H9 (cell line): Measurements from ENCODE around the gene DOK5. TPM values are rescaled to one million over a fixed set of nuclear protein-coding genes. Genes with fewer than 3 reads are reported as not detected.

Experiments used
- DNase-seq: peaks from one replicate; pipeline ENCODE4 v3.0.0-alpha.2; 2017
- H2AFZ ChIP-seq: one replicate; pipeline ENCODE4 v1.6.1; 2013; ENCODE audit warnings: mild to moderate bottlenecking, low read length, control low read depth, moderate library complexity
- H2AK5ac ChIP-seq: 2 replicates; pipeline ENCODE4 v1.6.1; 2013; ENCODE audit warnings: low read length, control low read depth, mixed read lengths; ENCODE audit not compliant: insufficient read length
- H2BK120ac ChIP-seq: one replicate; pipeline ENCODE4 v1.6.1; 2013; ENCODE audit warnings: low read depth, mild to moderate bottlenecking, low read length, control low read depth, inconsistent platforms; ENCODE audit not compliant: poor library complexity, severe bottlenecking
- H2BK12ac ChIP-seq: 2 replicates; pipeline ENCODE4 v1.6.1; 2013; ENCODE audit warnings: low read length, control low read depth, mixed read lengths, low read depth; ENCODE audit not compliant: insufficient read length
- H2BK15ac ChIP-seq: 2 replicates; pipeline ENCODE4 v1.6.1; 2013; ENCODE audit warnings: low read depth, low read length, control low read depth
- H2BK20ac ChIP-seq: one replicate; pipeline ENCODE4 v1.6.1; 2013; ENCODE audit warnings: low read depth, mild to moderate bottlenecking, low read length, control low read depth, inconsistent platforms; ENCODE audit not compliant: poor library complexity, severe bottlenecking
- H2BK5ac ChIP-seq: 2 replicates; pipeline ENCODE4 v1.6.1; 2013; ENCODE audit warnings: low read length, control low read depth, mixed read lengths; ENCODE audit not compliant: insufficient read length
- H3K14ac ChIP-seq: 2 replicates; pipeline ENCODE4 v1.6.1; 2013; ENCODE audit warnings: low read length, control low read depth; ENCODE audit not compliant: insufficient read depth
- H3K18ac ChIP-seq: 2 replicates; pipeline ENCODE4 v1.6.1; 2013; ENCODE audit warnings: low read depth, mild to moderate bottlenecking, mixed read lengths, low read length, control low read depth; ENCODE audit not compliant: insufficient read length
- H3K23ac ChIP-seq: 2 replicates; pipeline ENCODE4 v1.6.1; 2013; ENCODE audit warnings: low read length, control low read depth, mixed read lengths, low read depth; ENCODE audit not compliant: insufficient read length
- H3K23me2 ChIP-seq: 2 replicates; pipeline ENCODE4 v1.6.1; 2013; ENCODE audit warnings: low read depth, mild to moderate bottlenecking, mixed read lengths, low read length, control low read depth; ENCODE audit not compliant: insufficient read length, poor library complexity, severe bottlenecking
- H3K27ac ChIP-seq: 2 replicates; pipeline ENCODE4 v1.5.1; 2013; ENCODE audit warnings: low read length, control low read depth, mixed read lengths, low read depth; ENCODE audit not compliant: insufficient read length
- H3K27me3 ChIP-seq: 2 replicates; pipeline ENCODE4 v1.6.1; 2013; ENCODE audit warnings: low read length, control low read depth, inconsistent platforms; ENCODE audit not compliant: insufficient read depth
- H3K4ac ChIP-seq: 2 replicates; pipeline ENCODE4 v1.6.1; 2013; ENCODE audit warnings: low read depth, mild to moderate bottlenecking, control low read depth, inconsistent platforms, low read length, moderate library complexity
- H3K4me1 ChIP-seq: 2 replicates; pipeline ENCODE4 v1.6.1; 2013; ENCODE audit warnings: low read length, control low read depth, inconsistent platforms; ENCODE audit not compliant: insufficient read depth
- H3K4me2 ChIP-seq: 2 replicates; pipeline ENCODE4 v1.6.1; 2013; ENCODE audit warnings: low read length, control low read depth, mixed read lengths; ENCODE audit not compliant: insufficient read length, insufficient read depth
- H3K56ac ChIP-seq: 2 replicates; pipeline ENCODE4 v1.6.1; 2013; ENCODE audit warnings: low read depth, mild to moderate bottlenecking, mixed read lengths, low read length, control low read depth; ENCODE audit not compliant: insufficient read length
- H3K79me1 ChIP-seq: 2 replicates; pipeline ENCODE4 v1.6.1; 2013; ENCODE audit warnings: low read depth, mild to moderate bottlenecking, moderate library complexity, low read length, control low read depth, inconsistent platforms; ENCODE audit not compliant: insufficient read depth, poor library complexity, severe bottlenecking
- H3K79me2 ChIP-seq: 2 replicates; pipeline ENCODE4 v1.6.1; 2013; ENCODE audit warnings: low read length, control low read depth, inconsistent platforms; ENCODE audit not compliant: insufficient read depth
- H3K9ac ChIP-seq: 2 replicates; pipeline ENCODE4 v1.6.1; 2013; ENCODE audit warnings: low read length, control low read depth, mixed read lengths; ENCODE audit not compliant: insufficient read length; ENCODE audit errors: extremely low read depth
- H3K9me3 ChIP-seq: one replicate; pipeline ENCODE4 v1.6.1; 2013; ENCODE audit warnings: low read depth, low read length, inconsistent platforms; ENCODE audit not compliant: control insufficient read depth
- H3T11ph ChIP-seq: one replicate; pipeline ENCODE4 v1.6.1; 2013; ENCODE audit warnings: mild to moderate bottlenecking, low read length, control low read depth, inconsistent platforms
- H4K20me1 ChIP-seq: one replicate; pipeline ENCODE4 v1.6.1; 2013; ENCODE audit not compliant: control insufficient read depth, insufficient read length, insufficient read depth
- H4K5ac ChIP-seq: 2 replicates; pipeline ENCODE4 v1.6.1; 2013; ENCODE audit warnings: low read depth, mild to moderate bottlenecking, mixed read lengths, low read length, control low read depth; ENCODE audit not compliant: insufficient read length
- H4K8ac ChIP-seq: replicated peaks from 2 replicates; pipeline ENCODE4 v1.6.1; 2013; ENCODE audit warnings: low read length, control low read depth, mixed read lengths, low read depth; ENCODE audit not compliant: insufficient read length
- H4K91ac ChIP-seq: 2 replicates; pipeline ENCODE4 v1.6.1; 2013; ENCODE audit warnings: low read depth, mild to moderate bottlenecking, moderate library complexity, mixed read lengths, low read length, control low read depth; ENCODE audit not compliant: insufficient read length
- H3K27ac Mint-ChIP-seq, 3 experiments: 2 replicates in 2 of 3; 3 replicates in 1 of 3; pipeline ENCODE4 v1.8.0; 2020 to 2021; ENCODE audit warnings: mixed read lengths in 3 of 3, mild to moderate bottlenecking in 1 of 3, moderate library complexity in 1 of 3
- H3K27me3 Mint-ChIP-seq: 2 replicates; pipeline ENCODE4 v1.8.0; 2021; ENCODE audit warnings: low read depth, mild to moderate bottlenecking, moderate library complexity, mixed read lengths
- H3K36me3 Mint-ChIP-seq, 3 experiments: 2 replicates in 2 of 3; 3 replicates in 1 of 3; pipeline ENCODE4 v1.8.0; 2020 to 2021; ENCODE audit warnings: low read depth in 3 of 3, mixed read lengths in 3 of 3; ENCODE audit not compliant: insufficient read depth in 1 of 3
- H3K4me1 Mint-ChIP-seq, 2 experiments: 2 replicates each; pipeline ENCODE4 v1.8.0; 2020; ENCODE audit warnings: mixed read lengths in 2 of 2
- H3K4me3 Mint-ChIP-seq, 2 experiments: 2 replicates in 1 of 2; 3 replicates in 1 of 2; pipeline ENCODE4 v1.8.0; 2020 to 2021; ENCODE audit warnings: mild to moderate bottlenecking in 2 of 2, mixed read lengths in 2 of 2, moderate library complexity in 1 of 2
- H3K9me3 Mint-ChIP-seq, 2 experiments: 2 replicates in 1 of 2; 3 replicates in 1 of 2; pipeline ENCODE4 v1.8.0; 2020; ENCODE audit warnings: mild to moderate bottlenecking in 2 of 2, mixed read lengths in 2 of 2, moderate library complexity in 1 of 2
- CTCF ChIP-seq: fragments of 200-600 bp; sonication (generic); conservative IDR thresholded peaks from 3 replicates; pipeline ENCODE4 v1.8.0; 2021; ENCODE audit warnings: antibody characterized with exemption, mild to moderate bottlenecking
- WGBS: extraction: QIAGEN DNeasy Blood & Tissue Kit; methylation state at CpG from one replicate; pipeline ENCODE4 v1.1.7; 2013; ENCODE audit warnings: missing lambda C conversion rate, low lambda C conversion rate, mixed read lengths; ENCODE audit not compliant: insufficient read length; ENCODE audit errors: extremely low coverage; 5-methylcytosine and 5-hydroxymethylcytosine counted together
- total RNA-seq: library from RNA; stranded (reverse); gene quantifications from 2 replicates; pipeline ENCODE4 v1.2.1, GENCODE V29; 2021

DOK5 gene
- total RNA-seq, 1 experiment from 2014 or later: 4.5 TPM

- no peaks in the 10 kb centered on the region for H4K20me1 ChIP-seq
- no peak overlapping the region for H4K5ac ChIP-seq
- no peak overlapping the region for H2BK15ac ChIP-seq
- H3K79me1 ChIP-seq: no peaks in the 10 kb centered on the region
- H3K14ac ChIP-seq: no peak overlapping the region
- no peak overlapping the region for H3K56ac ChIP-seq
- H3K4me2 ChIP-seq: no peak overlapping the region
- no peak overlapping the region for H3K4me3 Mint-ChIP-seq
- H3K23ac ChIP-seq: no peak overlapping the region
- no peaks in the 10 kb centered on the region for H3K27me3 ChIP-seq
- WGBS: no CpG with 5 or more reads among the region's 1 CpG
- H2BK12ac ChIP-seq: no peak overlapping the region
- H3K9me3 Mint-ChIP-seq: no peaks in the 10 kb centered on the region
- no peak overlapping the region for H3K27ac Mint-ChIP-seq
- peaks cover 5 to 6% of the 10 kb centered on the region in 2 experiments for H3K4me1 Mint-ChIP-seq
- no peaks in the 10 kb centered on the region for H3K23me2 ChIP-seq
- H4K91ac ChIP-seq: no peak overlapping the region
- H3T11ph ChIP-seq: no peak overlapping the region
- H2BK20ac ChIP-seq: no peak overlapping the region
- no peak for TF ChIP-seq CTCF
- DNase-seq: no peak
- H2AK5ac ChIP-seq: no peak overlapping the region
- H2AFZ ChIP-seq: no peak overlapping the region
- no peak overlapping the region for H3K18ac ChIP-seq
- H3K27ac ChIP-seq: no peak overlapping the region
- H3K9me3 ChIP-seq: no peaks in the 10 kb centered on the region
- H3K4me1 ChIP-seq: no peaks in the 10 kb centered on the region
- H3K9ac ChIP-seq: no peak overlapping the region
- H2BK5ac ChIP-seq: no peak overlapping the region
- H3K27me3 Mint-ChIP-seq: no peaks in the 10 kb centered on the region; the same call in 1 of the 2 replicates
- H3K4ac ChIP-seq: no peak overlapping the region
- peaks cover 0 to 5% (median 4%) of the 10 kb centered on the region in 3 experiments; a peak in 3 of 7 replicates for H3K36me3 Mint-ChIP-seq
- no peaks in the 10 kb centered on the region for H3K79me2 ChIP-seq
- no peak overlapping the region for H4K8ac ChIP-seq
- no peak overlapping the region for H2BK120ac ChIP-seq
Observed at GRCh38 chr20:54565255-54565654, 89.9 kb downstream of the DOK5 start.
